Uterus (tissue), 2 donors: ENCODE data around the gene AIMP1.

Source experiments
- POLR2A ChIP-seq, 2 donors: fragments of 450-650 bp; IDR thresholded peaks; one replicate each; pipeline ENCODE4 v1.6.1; 2016; ENCODE audit warnings: antibody characterized with exemption in 2 of 2, mild to moderate bottlenecking in 1 of 2, moderate library complexity in 1 of 2
- TF ChIP-seq, protein P1 (sequence below), 4 experiments: fragments of 200-600 bp in 2 of 4; fragments of 450-650 bp in 2 of 4; sonication (generic) in 2 of 4; IDR thresholded peaks; one replicate each; pipeline ENCODE4 v1.5.1; 2016 to 2019; ENCODE audit warnings: antibody characterized with exemption in 4 of 4, mild to moderate bottlenecking in 2 of 4, moderate library complexity in 1 of 4

DNA sequence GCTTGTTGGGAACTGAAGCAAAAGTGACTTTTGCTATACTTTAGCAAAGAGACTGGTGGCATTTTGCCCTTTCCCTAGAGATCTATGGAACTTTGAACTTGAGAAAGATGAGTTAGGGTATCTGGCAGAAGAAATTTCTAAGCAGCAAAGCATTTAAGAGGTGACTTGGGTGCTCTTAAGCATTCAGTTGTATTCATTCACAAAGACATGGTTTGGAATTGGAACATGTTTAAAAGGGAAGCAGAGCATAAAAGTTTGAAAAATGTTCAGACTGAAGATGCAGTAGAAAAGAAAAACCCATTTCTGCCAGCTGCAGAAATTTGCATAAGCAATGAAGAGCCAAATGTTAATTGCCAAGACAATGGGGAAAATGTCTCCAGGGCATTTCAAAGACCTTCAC lies 21.6 kb downstream of the AIMP1 start:
- TF ChIP-seq, protein P1, sequence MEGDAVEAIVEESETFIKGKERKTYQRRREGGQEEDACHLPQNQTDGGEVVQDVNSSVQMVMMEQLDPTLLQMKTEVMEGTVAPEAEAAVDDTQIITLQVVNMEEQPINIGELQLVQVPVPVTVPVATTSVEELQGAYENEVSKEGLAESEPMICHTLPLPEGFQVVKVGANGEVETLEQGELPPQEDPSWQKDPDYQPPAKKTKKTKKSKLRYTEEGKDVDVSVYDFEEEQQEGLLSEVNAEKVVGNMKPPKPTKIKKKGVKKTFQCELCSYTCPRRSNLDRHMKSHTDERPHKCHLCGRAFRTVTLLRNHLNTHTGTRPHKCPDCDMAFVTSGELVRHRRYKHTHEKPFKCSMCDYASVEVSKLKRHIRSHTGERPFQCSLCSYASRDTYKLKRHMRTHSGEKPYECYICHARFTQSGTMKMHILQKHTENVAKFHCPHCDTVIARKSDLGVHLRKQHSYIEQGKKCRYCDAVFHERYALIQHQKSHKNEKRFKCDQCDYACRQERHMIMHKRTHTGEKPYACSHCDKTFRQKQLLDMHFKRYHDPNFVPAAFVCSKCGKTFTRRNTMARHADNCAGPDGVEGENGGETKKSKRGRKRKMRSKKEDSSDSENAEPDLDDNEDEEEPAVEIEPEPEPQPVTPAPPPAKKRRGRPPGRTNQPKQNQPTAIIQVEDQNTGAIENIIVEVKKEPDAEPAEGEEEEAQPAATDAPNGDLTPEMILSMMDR (IDR thresholded peaks at IDR 0.05), result no peak
- TF ChIP-seq POLR2A (IDR thresholded peaks at IDR 0.05), result no peak
